H7 (cell line): ENCODE measurements around the gene FCN3. TPM values are rescaled to one million over a fixed set of nuclear protein-coding genes. Genes with fewer than 3 reads are reported as not detected.
A peak's percentile ranks its signal among the peaks of the same experiment; 100 is the strongest.

Experiments used
- DNase-seq: peaks from one replicate; pipeline ENCODE4 v3.0.0; 2012
- H3K27me3 ChIP-seq: 2 replicates; pipeline ENCODE4 v1.6.0; 2011; ENCODE audit warnings: mild to moderate bottlenecking, low read length; ENCODE audit not compliant: control insufficient read depth, insufficient read depth
- H3K36me3 ChIP-seq: replicated peaks from 2 replicates; pipeline ENCODE4 v1.5.1; 2011; ENCODE audit warnings: low read length; ENCODE audit not compliant: control insufficient read depth, insufficient read depth
- H3K4me3 ChIP-seq: 2 replicates; pipeline ENCODE4 v1.5.1; 2011; ENCODE audit warnings: low read depth, mild to moderate bottlenecking, control low read depth, low read length, moderate library complexity; ENCODE audit not compliant: insufficient read depth
- total RNA-seq: library from RNA; depleted of rRNA; stranded (reverse); fragments of >200 nt; shearing (Covaris generic); gene quantifications from 2 replicates; pipeline ENCODE4 v1.2.3, GENCODE V29; 2014

The FCN3 gene
- total RNA-seq, 1 experiment from 2014 or later, result 0.14 TPM

DNA sequence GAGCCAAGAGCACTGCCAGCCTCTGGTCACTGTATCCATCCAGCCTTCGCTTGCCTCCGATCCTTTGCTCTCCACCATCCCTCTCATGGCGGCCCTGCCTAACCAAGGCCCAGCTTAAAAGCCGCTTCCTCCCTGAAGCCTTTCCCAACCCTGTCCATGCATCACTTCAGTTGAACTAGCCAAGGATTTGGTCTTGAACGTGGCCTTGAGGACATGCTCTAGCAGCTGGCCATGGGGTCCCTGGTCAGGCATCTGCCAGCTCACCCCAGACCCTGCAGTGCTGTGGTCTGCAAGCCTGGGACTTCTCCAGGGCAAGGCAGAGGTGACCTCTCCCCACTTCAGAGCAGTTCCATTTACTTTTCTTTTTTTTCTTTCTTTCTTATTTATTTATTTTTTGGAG is 37.9 kb downstream of the FCN3 start:
- Histone ChIP-seq H3K27me3 (no peaks in the 10 kb centered on the region), H3K4me3 (no peak overlapping the region), H3K36me3 (peaks cover 19% of the 10 kb centered on the region)
- no peak for DNase-seq

DNA sequence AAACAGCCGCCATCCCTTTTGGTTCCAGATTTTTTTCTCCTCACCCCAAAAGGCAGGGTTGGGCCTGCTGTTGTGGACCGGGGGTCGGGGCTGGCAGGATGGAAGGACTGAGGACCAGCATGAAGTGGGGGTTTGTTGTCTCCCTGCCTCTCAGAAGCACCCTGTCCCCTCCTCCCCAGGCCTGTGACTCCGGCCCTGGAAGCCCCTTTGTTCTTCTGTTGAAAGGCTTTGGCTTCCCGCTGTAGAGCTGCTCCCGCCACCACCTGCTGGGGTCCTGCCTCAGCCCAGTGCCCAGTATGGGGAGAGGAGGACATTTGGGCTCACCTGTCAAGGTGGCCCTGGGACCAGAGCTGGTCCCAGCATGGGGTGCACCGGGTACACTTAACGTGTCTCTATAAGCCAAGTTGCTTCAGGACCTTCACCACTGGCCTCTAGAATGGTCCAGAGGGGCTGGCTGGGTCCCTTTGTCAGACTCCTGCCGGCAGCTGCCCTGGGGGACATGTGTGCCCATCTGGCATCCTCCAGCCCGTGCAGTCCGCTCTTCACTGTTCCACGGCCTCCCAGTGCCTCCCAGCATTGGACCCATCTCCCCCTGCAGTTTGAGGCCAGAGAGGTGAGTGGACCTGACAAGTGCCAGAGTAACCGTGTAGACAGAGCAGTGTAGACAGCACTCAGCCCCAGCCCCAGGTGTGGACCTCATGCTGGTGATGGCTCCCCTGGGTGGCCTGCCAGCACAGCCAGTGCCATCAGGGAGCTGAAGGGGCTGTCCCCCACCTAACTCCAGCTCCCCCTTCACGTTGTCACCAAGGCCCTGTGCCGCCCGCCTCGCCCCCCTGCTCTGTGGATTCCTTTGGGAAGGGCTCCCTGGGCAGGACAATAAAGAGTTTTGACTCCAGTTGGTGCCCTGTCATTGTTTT is 38.9 kb downstream of the FCN3 start:
- Histone ChIP-seq H3K4me3 (no peak overlapping the region), H3K36me3 (peaks cover 19% of the 10 kb centered on the region), H3K27me3 (no peaks in the 10 kb centered on the region)
- peak; percentile 39 for DNase-seq

DNA sequence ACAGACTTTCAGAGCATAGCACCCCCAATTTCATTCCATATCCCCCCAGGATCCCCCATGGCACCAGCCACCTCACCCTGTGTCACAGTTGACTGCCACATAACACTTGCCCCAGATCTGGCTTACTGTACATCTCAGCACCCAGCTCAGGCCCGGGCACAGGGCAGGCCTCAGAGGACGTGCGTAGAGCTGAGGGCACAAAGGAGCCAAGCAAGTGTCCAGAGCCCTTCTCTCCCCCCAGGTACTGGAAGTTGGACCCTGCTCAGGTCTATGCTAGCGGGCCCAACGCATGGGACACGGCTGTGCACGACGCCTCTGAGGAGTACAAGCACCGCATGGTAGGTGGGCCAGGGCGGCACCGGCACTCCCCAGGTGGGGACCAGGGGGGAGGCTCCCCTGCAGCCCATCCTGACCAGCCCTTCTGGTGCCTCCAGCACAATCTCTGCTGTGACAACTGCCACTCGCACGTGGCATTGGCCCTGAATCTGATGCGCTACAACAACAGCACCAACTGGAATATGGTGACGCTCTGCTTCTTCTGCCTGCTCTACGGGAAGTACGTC is 40.8 kb downstream of the FCN3 start:
- DNase-seq, result peak; percentile 32
- H3K4me3 ChIP-seq, result no peak overlapping the region
- no peaks in the 10 kb centered on the region for H3K27me3 ChIP-seq
- peaks cover 19% of the 10 kb centered on the region for H3K36me3 ChIP-seq

GRCh38 chr1:27332536-27333281 is 41.9 kb downstream of the FCN3 start:
- DNase-seq, result peak; percentile 96
- H3K36me3 ChIP-seq, result peaks cover 19% of the 10 kb centered on the region
- H3K27me3 ChIP-seq, result no peaks in the 10 kb centered on the region
- H3K4me3 ChIP-seq, result no peak overlapping the region

- Histone ChIP-seq H3K36me3 (peaks cover 19% of the 10 kb centered on the region), H3K4me3 (no peak overlapping the region), H3K27me3 (no peaks in the 10 kb centered on the region)
- no peak for DNase-seq
Observed at GRCh38 chr1:27331922-27332321, 42.7 kb downstream of the FCN3 start.

DNA sequence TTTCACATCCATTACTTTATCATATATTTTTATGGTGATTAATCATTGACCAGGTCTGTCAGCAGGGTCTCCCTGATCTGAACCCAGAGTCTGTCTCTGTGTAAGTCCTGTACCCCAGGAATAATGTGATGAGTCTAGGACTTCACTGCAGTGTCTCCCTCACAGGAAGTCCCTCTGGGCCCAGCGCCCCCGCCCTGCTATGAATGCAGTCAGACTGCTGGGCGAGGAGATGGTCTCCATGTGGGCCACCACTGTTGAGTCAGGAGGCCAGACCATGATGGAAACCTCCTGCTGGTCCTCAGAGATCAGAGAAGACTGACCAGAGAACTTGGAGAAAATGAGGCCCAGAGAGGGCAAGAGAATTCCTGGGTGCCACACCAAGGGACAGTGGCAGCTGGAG is 43.2 kb downstream of the FCN3 start:
- H3K36me3 ChIP-seq, result peaks cover 18% of the 10 kb centered on the region
- DNase-seq, result no peak
- no peaks in the 10 kb centered on the region for H3K27me3 ChIP-seq
- no peak overlapping the region for H3K4me3 ChIP-seq

DNA sequence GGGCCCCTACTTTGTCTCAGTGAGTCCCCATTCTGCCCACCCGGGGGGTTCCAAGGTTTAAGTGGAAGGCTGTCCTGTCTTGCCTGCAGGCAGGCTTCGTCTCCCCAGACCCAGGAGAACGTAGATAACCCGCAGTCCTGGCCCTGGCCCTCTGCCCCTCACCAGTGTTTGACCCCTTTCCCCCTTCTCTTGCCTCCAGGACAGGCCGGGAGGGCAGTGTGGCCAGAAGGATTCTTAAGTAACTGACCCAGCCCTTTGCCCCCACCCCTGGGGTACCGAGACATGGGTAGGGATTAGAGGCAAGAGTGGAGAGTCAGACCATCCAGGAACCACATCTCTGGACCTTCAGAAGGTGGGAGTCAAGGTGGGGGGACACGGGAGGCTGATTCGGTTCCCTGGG is 43.8 kb downstream of the FCN3 start:
- Histone ChIP-seq H3K4me3 (no peak overlapping the region), H3K36me3 (peaks cover 17% of the 10 kb centered on the region), H3K27me3 (no peaks in the 10 kb centered on the region)
- DNase-seq, result no peak

DNA sequence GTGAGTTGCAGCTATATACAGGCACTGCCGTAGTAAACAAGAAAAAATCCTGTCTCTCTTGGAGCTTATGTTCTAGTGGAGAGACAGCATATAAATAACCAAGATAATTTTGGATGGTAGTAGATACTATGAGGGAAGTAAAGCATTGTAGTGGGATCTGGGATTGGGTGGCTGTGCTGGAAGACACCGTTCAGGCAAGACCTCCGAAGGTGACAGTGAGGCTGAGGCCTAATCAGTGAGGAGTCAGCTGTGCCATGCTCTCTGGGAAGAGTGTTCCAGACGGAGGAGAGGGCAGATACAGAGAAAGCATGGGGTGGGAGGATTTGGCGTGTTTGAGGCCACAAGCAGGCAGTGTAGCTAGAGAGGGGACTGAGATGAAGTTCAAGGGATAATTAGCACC is 46.7 kb downstream of the FCN3 start:
- Histone ChIP-seq H3K27me3 (no peaks in the 10 kb centered on the region), H3K4me3 (no peak overlapping the region), H3K36me3 (peaks cover 6% of the 10 kb centered on the region)
- no peak for DNase-seq

GRCh38 chr1:27325286-27325685 is 49.3 kb downstream of the FCN3 start:
- no peak for DNase-seq
- Histone ChIP-seq H3K27me3 (no peaks in the 10 kb centered on the region), H3K36me3 (peaks cover 3% of the 10 kb centered on the region), H3K4me3 (no peak overlapping the region)

DNA sequence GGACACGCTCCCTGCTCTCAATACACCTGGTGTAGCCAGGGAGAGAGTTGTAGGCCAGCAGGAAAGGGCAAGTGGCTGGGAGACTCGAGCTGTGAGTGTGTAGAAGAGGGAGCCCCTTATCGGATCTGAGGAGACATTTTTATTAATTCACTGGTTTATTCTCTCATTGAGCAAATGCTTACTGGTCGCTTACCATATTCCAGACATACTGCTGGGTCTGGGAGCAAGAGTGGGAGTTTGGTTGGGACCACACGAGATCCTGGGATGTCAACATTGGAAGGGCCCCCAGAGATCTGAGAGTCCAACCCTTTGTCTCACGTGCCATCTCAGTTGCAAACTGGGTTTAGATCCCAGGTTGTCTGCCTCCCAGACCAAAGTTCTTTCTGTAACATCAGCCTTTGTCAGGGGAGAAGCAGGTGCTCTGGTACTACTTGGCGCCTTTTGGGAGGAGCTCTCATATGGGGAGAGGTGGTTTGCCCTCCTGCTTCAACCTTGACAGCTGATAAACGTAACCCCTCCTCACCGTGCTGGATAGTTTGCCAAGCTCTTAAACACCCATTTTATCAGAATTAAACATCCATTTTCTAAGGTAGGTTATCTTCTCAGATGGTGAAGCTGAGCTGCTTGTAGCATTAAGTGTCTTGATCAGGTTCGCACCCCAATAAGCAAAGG is 51.9 kb downstream of the FCN3 start:
- Histone ChIP-seq H3K27me3 (no peaks in the 10 kb centered on the region), H3K36me3 (peaks cover 3% of the 10 kb centered on the region), H3K4me3 (peak overlapping the region; percentile 97)
- peak; percentile 48 for DNase-seq

- peak; percentile 99 for DNase-seq
- Histone ChIP-seq H3K36me3 (peaks cover 3% of the 10 kb centered on the region), H3K4me3 (peak within 1 kb of the TSS; percentile 97), H3K27me3 (no peaks in the 10 kb centered on the region)
Observed at GRCh38 chr1:27321813-27322568, 52.6 kb downstream of the FCN3 start, which contains the start of gene TMEM222. TSS of gene TMEM222 (plus strand) at chr1:27322163. CDS start at chr1:27322198, 35 bp downstream.
